ENCODE measurements around the gene SLCO2A1.

The SLCO2A1 gene

GRCh38 chr3:133986311-133986710, 43.4 kb downstream of the SLCO2A1 start:
- ATAC-seq: no peak
- TF ChIP-seq RARB (CRISPR knock-in tag; IDR thresholded peaks at IDR 0.05) (no peak), OSR1 (CRISPR knock-in tag; IDR thresholded peaks at IDR 0.05) (no peak), TSHZ2 (CRISPR knock-in tag; IDR thresholded peaks at IDR 0.05) (no peak), ESRRG (CRISPR knock-in tag; IDR thresholded peaks at IDR 0.05) (no peak), PPARA (CRISPR knock-in tag; IDR thresholded peaks at IDR 0.05; ENCODE audit: borderline replicate concordance) (no peak), ZFP30 (CRISPR knock-in tag; IDR thresholded peaks at IDR 0.05) (no peak), ZNF565 (CRISPR knock-in tag; conservative IDR thresholded peaks at IDR 0.05; ENCODE audit: low read depth) (no peak), ZNF70 (CRISPR knock-in tag; IDR thresholded peaks at IDR 0.05) (no peak), ZFP3 (CRISPR knock-in tag; IDR thresholded peaks at IDR 0.05) (no peak), BACH2 (CRISPR knock-in tag; IDR thresholded peaks at IDR 0.05; ENCODE audit: borderline replicate concordance) (no peak), CSRNP3 (CRISPR knock-in tag; IDR thresholded peaks at IDR 0.05) (no peak), ZC3H10 (CRISPR knock-in tag; IDR thresholded peaks at IDR 0.05) (no peak), ISL1 (CRISPR knock-in tag; IDR thresholded peaks at IDR 0.05) (no peak)

- no peak for ATAC-seq
- TF ChIP-seq ZFP30 (CRISPR knock-in tag; IDR thresholded peaks at IDR 0.05) (no peak), ZFP3 (CRISPR knock-in tag; IDR thresholded peaks at IDR 0.05) (no peak), PATZ1 (CRISPR knock-in tag; IDR thresholded peaks at IDR 0.05; ENCODE audit: borderline replicate concordance) (no peak), ARNTL (CRISPR knock-in tag; IDR thresholded peaks at IDR 0.05; ENCODE audit: borderline replicate concordance, low read depth) (no peak), ESRRG (CRISPR knock-in tag; IDR thresholded peaks at IDR 0.05) (no peak), ZNF8 (CRISPR knock-in tag; IDR thresholded peaks at IDR 0.05) (no peak), ZC3H10 (CRISPR knock-in tag; IDR thresholded peaks at IDR 0.05) (no peak), TOX (CRISPR knock-in tag; IDR thresholded peaks at IDR 0.05; ENCODE audit: borderline replicate concordance) (no peak), OSR1 (CRISPR knock-in tag; IDR thresholded peaks at IDR 0.05) (no peak), CSDC2 (CRISPR knock-in tag; IDR thresholded peaks at IDR 0.05) (no peak), BACH2 (CRISPR knock-in tag; IDR thresholded peaks at IDR 0.05; ENCODE audit: borderline replicate concordance) (no peak), POU6F1 (CRISPR knock-in tag; IDR thresholded peaks at IDR 0.05; ENCODE audit: borderline replicate concordance, low read depth) (no peak), ZNF70 (CRISPR knock-in tag; IDR thresholded peaks at IDR 0.05) (no peak), GLIS3 (CRISPR knock-in tag; IDR thresholded peaks at IDR 0.05) (no peak), TCF4 (CRISPR knock-in tag; IDR thresholded peaks at IDR 0.05; ENCODE audit: borderline replicate concordance) (no peak)
These were observed 44.8 kb downstream of the SLCO2A1 start for GRCh38 chr3:133984975-133985374.

- ATAC-seq: no peak
- TF ChIP-seq ZNF8 (CRISPR knock-in tag; IDR thresholded peaks at IDR 0.05) (no peak), CREB5 (CRISPR knock-in tag; IDR thresholded peaks at IDR 0.05; ENCODE audit: low read depth) (no peak), ZFP30 (CRISPR knock-in tag; IDR thresholded peaks at IDR 0.05) (no peak)
These were observed 45.9 kb downstream of the SLCO2A1 start for GRCh38 chr3:133983576-133984560.
